Brain microvascular endothelial cell (primary cell): ENCODE data around the gene SLC35E2B.
A peak's percentile ranks its signal among the peaks of the same experiment; 100 is the strongest.
"Not testable (repeated sequence)": the region's sequence is repeated elsewhere in the genome, so short reads cannot be mapped to it uniquely, and the experiment has no call there.

Experiments
- DNase-seq: peaks from one replicate; pipeline ENCODE4 v3.0.0-alpha.2; 2020
- H3K27ac ChIP-seq: fragments of 250-450 bp; sonication (Bioruptor Pico); 2 replicates; pipeline ENCODE4 v1.5.1; 2020; ENCODE audit warnings: mild to moderate bottlenecking, moderate library complexity
- H3K27me3 ChIP-seq: fragments of 250-450 bp; sonication (Bioruptor Pico); replicated peaks from 2 replicates; pipeline ENCODE4 v1.5.1; 2020; ENCODE audit warnings: mild to moderate bottlenecking
- H3K36me3 ChIP-seq: fragments of 250-450 bp; sonication (Bioruptor Pico); replicated peaks from 2 replicates; pipeline ENCODE4 v1.5.1; 2020; ENCODE audit warnings: mild to moderate bottlenecking
- H3K4me3 ChIP-seq: 2 replicates; pipeline ENCODE4 v1.5.1; 2011; ENCODE audit warnings: low read depth, mild to moderate bottlenecking, control low read depth, low read length, moderate library complexity
- CTCF ChIP-seq: IDR thresholded peaks from 2 replicates; pipeline ENCODE4 v1.5.1; 2011; ENCODE audit warnings: low read depth, mild to moderate bottlenecking, moderate library complexity, low read length, control low read depth, inconsistent platforms; ENCODE audit errors: missing control alignments
- in situ Hi-C: cut with HindIII; loops from 2 replicates; pipeline ENCODE4 v1.10.0; 2017; ENCODE audit warnings: low sequenced_read_pairs, low pct_ligation_motif_present

SLC35E2B gene

GRCh38 chr1:1727131-1727651, 34.6 kb upstream of the SLC35E2B start:
- in situ Hi-C loops, H3K36me3 ChIP-seq, H3K27me3 ChIP-seq, H3K4me3 ChIP-seq, H3K27ac ChIP-seq, DNase-seq: not testable (repeated sequence)

- peaks cover 12% of the 10 kb centered on the region for H3K36me3 ChIP-seq
- H3K27me3 ChIP-seq, H3K27ac ChIP-seq, DNase-seq, H3K4me3 ChIP-seq, in situ Hi-C loops: not testable (repeated sequence)
Observed at GRCh38 chr1:1726088-1726487, 33.5 kb upstream of the SLC35E2B start.

GRCh38 chr1:1724035-1724864, 31.7 kb upstream of the SLC35E2B start, which contains the start of gene CDK11A:
Gene CDK11A (minus strand): TSS chr1:1724357. CDS start chr1:1722818, 1,539 bp downstream.
- in situ Hi-C loops, H3K27me3 ChIP-seq: not testable (repeated sequence)
- TF ChIP-seq CTCF, result peak; percentile 28
- Histone ChIP-seq H3K4me3 (peak within 1 kb of the TSS; percentile 69), H3K36me3 (peaks cover 14% of the 10 kb centered on the region), H3K27ac (peak within 1 kb of the TSS; percentile 86)
- peak; percentile 100 for DNase-seq

- in situ Hi-C loops, result no loop called here
Observed at GRCh38 chr1:1721201-1721600, 28.6 kb upstream of the SLC35E2B start.

GRCh38 chr1:1715109-1715883, 22.7 kb upstream of the SLC35E2B start:
- H3K27me3 ChIP-seq, in situ Hi-C loops, H3K27ac ChIP-seq, DNase-seq, H3K4me3 ChIP-seq: not testable (repeated sequence)
- H3K36me3 ChIP-seq, result peaks cover 23% of the 10 kb centered on the region

More at GRCh38 chr1:1721201-1721600, 28.6 kb upstream of the SLC35E2B start:
- no peak for TF ChIP-seq CTCF
- Histone ChIP-seq H3K36me3 (peaks cover 25% of the 10 kb centered on the region), H3K27me3 (no peaks in the 10 kb centered on the region), H3K27ac (no peak overlapping the region), H3K4me3 (no peak overlapping the region)
- DNase-seq, result no peak

- H3K27ac ChIP-seq, H3K27me3 ChIP-seq, H3K36me3 ChIP-seq, DNase-seq, H3K4me3 ChIP-seq, in situ Hi-C loops: not testable (repeated sequence)
Observed at GRCh38 chr1:1707897-1708296, 15.3 kb upstream of the SLC35E2B start.

GRCh38 chr1:1707241-1707640, 14.6 kb upstream of the SLC35E2B start:
- H3K27me3 ChIP-seq, H3K4me3 ChIP-seq, DNase-seq, H3K36me3 ChIP-seq, H3K27ac ChIP-seq, in situ Hi-C loops: not testable (repeated sequence)

- H3K27ac ChIP-seq, H3K27me3 ChIP-seq, H3K4me3 ChIP-seq, in situ Hi-C loops, DNase-seq, H3K36me3 ChIP-seq: not testable (repeated sequence)
Observed at GRCh38 chr1:1705623-1706022, 13.0 kb upstream of the SLC35E2B start.

GRCh38 chr1:1704284-1704957, 11.8 kb upstream of the SLC35E2B start:
- H3K27ac ChIP-seq, in situ Hi-C loops, DNase-seq, H3K27me3 ChIP-seq, H3K4me3 ChIP-seq, H3K36me3 ChIP-seq: not testable (repeated sequence)
